Activated CD4-positive, alpha-beta T cell treated with anti-CD3 and anti-CD28 coated beads, Interleukin-2, Interleukin-6, amounts not matched to agents 100 ng/mL and 50 ng/mL, durations not matched to agents 16 hours and 8 hours (primary cell): ENCODE data around the gene USP40.

Experiments
- DNase-seq: peaks from one replicate; pipeline ENCODE4 v3.0.0-alpha.2; 2020

The USP40 gene

GRCh38 chr2:233455491-233455890 lies 111.1 kb downstream of the USP40 start:
- DNase-seq, result no peak

GRCh38 chr2:233455006-233455405 lies 111.6 kb downstream of the USP40 start:
- DNase-seq, result no peak

DNA sequence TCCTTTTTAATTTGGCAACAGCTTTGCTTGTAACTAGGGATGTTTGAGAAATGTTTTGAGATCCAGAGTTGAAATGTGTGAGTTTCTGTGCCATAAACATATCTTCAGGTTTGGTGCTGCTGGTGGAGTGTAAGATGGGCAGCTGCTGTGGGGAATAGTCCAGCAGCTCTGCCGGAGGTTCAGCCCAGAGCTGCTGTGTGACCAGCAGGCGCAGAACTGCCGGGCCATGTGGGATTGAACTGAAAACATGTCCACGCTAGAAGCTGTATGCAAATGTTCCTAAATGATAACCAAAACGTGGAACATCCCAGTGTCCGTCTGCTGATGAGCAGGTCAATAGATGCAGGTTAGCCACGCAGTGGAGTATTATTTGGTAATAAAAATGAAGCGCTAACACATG lies 112.7 kb downstream of the USP40 start:
- DNase-seq, result no peak

GRCh38 chr2:233453111-233453915 lies 113.3 kb downstream of the USP40 start:
- DNase-seq, result no peak

DNA sequence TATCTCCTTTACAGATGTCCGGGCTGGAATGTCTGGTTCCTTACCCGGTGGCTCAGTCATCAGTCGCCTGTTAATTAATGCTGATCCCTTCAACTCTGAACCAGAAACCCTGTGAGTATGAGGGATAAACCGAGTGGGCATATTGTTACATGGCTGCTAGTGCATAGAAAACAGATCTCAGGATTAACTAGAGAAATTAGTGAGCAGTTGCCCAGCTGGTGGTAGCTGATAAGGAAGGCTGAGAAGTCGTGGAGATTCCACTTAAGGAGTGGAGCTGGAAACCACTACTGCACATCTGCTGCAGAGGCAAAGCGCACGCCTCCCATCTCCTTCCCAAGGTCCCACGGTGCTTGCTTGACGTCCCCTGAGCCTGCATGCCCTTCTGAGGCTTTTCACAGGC lies 114.6 kb downstream of the USP40 start:
- DNase-seq, result no peak

DNA sequence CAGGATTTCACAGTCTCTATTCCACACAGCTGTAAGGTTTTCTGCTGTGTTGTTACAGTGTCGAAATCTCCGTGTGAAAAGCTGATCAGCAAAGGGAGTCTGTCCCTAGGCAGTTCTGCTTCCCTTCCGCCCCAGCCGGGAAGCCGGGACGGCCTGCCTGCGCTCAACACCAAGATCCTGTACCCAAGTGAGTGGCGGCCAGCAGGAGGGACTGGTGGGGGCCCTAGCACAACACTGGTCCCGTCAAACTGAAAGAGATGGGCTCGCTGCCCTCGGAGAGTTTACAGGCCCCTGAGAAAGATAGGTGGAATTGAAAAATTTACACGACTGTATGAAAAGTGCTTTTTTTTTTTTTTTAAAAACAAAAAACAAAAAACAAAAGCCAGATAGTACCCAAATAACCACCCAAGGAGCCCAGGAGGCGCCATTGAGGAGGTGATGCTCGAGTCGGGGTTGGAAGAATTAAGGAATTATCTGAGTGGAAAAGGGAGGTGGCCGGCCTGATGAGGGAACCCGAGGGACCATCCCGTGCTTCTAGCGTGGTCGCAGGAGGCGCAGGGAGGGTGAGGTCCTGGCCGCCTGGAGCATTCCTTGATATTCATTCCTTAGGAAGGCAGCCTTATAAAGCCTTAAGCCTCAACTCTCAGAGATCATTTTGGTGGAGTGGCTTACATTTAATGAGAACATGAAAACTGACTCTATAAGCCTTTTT lies 115.6 kb downstream of the USP40 start:
- no peak for DNase-seq

- no peak for DNase-seq
Observed at GRCh38 chr2:233449921-233450863, 116.4 kb downstream of the USP40 start.

GRCh38 chr2:233449081-233449901 lies 117.3 kb downstream of the USP40 start:
- no peak for DNase-seq

- no peak for DNase-seq
Observed at GRCh38 chr2:233448575-233448974, 118.0 kb downstream of the USP40 start.

DNA sequence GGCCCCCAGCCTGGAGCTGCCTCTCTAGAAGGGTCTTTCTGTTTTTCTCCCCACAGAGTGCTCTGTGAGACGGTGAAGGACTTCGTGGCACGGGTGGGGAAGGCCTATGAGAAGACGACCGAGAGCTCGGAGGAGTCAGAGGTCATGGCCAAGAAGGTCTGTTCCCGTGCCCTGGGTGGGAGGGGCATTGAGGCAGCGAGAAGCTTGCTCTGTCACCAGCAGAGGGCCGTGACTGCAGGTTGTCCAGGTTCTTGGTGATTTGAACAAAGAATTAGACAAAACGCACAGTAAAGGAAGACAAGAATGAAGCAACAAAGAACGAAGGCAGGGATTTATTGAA lies 118.4 kb downstream of the USP40 start:
- no peak for DNase-seq

DNA sequence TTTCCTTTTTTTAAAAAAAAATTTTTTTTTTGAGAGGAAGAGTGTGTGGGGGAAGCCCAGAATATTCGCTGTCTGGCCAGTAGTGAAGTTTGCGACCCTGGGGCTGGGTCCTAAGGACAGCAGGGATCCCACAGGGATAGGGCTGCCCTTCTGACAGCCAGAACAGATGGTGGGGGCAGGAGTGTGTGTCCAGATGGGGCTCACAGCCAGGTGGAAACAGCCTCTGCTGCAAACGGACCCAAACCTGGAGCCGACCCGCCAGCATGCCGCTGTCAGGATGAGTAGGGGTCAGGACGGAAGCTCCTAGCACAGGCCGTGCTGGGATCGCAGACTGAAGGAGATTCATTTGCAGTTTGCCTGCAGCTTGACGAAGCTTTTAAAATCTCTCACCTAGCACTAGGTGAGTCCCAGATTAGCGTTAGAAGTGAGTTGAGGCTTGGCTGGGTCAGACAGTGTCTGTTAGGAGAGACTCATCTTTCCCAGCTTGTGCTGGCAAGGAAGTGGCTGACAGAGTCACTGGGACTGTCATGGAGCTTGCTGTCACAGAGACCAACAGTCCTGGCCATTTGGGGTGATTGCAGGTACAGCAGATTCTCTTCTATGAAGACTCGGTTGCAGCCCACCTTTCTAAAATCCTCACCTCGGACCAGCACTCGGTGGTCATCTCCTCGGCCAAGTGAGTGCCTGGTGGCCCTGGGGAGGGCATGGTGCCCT lies 118.9 kb downstream of the USP40 start:
- no peak for DNase-seq

DNA sequence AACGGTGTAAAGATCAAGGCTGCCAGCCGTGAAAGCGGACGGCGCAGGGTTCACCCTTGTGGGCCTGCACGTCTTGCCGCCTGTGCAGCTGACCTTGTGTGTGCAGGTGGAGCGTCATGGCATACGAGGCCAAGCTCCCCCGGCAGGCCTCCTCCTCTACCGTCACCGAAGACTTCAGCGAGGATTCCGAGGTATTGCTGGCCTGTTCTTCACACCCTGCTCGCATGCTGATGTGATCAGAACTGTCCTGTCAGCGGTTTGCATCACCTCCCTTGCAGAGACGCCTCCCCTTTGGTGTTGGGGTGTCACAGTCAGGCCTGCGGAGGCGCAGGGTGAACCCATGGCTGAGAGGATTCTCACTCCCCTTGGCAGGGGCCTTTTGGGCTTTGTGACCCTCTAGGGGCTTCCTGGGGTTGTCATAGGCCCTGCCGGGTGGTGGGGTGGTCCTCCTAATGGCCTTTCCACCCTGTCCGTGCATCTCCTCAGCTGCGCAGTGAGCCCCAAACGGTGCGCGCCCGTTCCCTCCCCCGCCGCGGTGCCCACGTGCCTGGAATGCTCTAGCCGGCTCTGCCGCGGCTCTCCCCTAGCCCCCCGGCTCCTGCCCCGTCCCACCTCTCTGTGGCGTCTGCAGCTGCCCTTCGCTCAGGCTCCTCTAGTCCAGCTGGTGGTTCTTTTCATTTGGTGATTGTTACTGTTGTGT lies 119.8 kb downstream of the USP40 start:
- DNase-seq, result no peak

DNA sequence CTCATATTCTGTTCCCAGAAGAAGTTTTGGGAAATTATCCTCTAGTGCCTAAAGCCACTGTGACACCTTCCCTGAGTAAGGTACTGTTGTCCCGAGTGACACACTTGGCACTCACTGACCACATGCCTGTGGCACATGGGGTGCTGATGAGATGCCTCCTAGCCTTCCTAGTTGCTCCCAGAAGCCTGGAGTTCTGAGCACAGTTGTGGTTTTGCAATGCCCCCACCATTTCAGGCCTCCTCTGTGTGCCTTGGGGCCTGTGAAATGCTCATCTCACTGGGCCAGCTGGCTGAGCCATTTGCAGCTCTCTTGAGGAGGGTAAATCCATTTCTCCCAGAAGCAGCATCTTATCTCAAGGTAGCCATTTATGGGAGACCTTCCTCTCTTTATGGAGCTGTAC lies 120.5 kb downstream of the USP40 start:
- DNase-seq, result no peak

DNA sequence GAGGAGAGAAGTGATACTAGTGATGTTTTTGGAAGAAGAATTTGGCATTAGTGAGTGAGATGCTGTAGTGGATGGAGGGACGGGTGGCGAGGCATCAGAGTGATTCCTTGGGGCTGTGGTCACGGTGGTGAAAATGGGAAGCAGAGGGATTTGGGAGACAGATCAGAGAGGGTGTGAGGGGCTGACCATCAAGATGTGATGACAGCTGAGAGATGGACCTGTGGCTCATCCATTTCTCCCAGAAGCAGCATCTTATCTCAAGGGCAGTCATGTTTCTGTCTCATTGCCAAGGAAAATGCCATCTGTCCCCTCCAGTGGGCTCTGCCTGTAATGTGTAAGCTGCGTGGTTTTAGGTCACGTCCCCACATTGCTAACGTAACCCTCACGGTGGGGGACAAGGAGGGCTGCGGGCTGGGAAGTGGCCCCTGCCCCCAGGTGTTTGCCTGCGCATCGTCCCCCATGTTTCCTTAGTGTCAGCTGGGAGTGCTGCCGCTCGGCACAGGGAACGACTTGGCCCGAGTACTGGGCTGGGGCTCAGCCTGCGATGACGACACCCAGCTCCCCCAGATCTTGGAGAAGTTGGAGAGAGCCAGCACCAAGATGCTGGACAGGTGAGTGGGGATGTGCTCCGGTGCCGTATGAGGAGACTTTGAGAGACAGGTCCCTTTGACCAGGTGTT lies 121.3 kb downstream of the USP40 start:
- no peak for DNase-seq

DNA sequence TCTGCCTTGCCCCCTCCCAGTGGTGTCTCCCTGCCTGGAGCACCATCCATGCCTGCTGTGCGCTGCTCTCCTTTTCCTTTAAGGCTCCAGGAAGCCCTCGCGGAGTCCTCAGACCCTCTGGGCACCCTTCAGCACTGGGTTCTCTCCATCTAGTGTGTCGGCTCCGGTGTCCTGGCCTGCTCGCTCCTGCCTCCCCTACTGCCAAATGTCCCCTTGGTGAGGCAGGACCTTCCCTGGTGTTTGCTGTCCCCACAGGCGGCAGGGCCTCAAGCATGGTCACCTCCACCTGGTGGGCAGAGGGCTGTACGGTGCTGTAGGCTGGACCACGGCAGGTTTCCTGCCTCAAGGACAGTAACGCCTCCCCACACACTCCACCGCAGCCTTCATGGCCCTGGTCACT lies 122.1 kb downstream of the USP40 start:
- no peak for DNase-seq

DNA sequence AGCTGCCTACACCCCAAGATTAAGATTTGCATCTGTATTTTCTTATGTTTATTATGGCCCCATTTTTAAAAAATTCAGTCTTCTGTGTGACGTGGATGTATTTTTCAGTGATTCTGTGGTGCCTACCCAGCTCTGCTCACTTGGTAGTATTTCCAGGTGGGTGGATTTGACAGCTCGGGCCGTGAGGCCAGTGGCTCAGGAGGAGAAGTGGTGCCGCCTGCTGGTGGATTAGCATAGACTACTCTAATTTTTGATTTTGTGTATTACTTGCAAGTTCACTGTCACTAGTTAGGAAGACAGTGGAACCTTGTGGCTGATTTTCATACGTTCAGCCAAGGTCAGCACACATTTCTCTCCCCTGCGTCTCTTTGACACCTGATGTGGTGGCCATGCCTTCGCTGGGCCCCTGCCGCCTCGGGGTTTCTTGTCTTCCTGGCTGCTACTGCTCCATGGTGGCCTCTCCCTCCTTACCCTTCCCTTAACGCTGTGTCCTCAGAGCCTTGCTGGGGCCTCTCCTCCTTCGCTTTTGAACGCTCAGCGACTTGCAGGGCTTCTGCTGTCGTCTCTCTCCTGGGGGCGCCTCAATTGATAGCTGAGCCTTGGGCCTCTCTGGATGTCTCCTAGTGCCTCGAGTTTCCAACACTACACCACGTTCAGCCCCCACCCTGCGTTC lies 122.9 kb downstream of the USP40 start:
- DNase-seq, result peak; percentile 85

DNA sequence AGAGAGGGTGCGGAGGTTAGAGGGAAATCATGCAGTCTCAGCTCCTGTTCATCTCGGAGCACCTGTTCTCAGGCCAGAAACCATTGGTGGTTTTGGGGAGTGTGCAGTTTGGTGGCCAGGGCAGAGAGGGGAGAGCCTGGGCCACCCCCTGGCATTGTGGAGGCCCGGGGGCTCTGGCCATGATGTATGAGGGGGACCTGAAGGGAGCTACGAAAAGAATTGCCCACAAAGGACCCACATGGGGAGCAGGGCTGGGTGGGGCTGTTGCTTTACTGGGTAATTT lies 124.6 kb downstream of the USP40 start:
- DNase-seq, result no peak

GRCh38 chr2:233441161-233442027 lies 125.2 kb downstream of the USP40 start:
- DNase-seq, result no peak

DNA sequence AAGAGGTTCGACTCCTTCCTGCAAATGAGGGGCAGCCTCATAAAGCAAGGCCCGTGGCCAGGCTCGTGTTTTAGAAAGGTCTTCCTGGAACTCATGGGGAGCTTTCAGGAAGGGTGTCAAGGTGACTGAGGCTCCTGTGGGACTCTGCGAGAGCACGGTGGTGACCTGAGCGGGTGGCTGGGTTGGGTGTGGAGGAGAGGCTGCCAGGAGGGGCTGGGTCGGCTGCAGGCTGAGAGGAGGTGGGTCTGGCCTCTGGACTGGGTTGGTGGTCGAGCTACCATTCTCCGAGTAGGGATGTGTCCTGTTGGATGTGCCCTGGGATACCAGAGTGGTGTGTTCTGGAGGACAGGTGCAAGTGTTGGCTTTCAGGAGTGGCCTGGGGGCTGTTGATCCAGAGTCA lies 125.9 kb downstream of the USP40 start:
- DNase-seq, result no peak
